ENCODE data around the gene HOXB4.

HOXB4 gene

DNA sequence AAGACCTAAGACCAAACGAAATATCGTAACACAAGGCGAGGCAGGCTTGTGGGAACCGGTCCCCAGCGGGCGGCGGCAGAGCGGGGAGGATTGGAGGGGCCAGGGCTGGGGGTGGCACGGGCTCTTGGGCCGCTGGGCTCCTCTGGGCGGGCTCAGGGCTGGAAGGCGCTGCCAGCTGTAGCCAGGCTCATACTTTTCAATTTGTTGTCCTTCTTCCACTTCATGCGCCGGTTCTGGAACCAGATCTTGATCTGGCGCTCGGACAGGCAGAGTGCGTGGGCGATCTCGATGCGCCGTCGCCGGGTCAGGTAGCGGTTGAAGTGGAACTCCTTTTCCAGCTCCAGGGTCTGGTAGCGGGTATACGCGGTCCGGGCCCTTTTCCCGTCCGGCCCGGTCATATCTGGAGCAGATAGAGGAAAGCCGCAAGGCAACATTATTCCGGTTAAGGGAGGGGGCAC, 13.9 kb upstream of the HOXB4 start:
- Histone ChIP-seq H3K36me3 (ENCODE audit: control insufficient read depth in 2 of 2, insufficient read depth in 2 of 2, low read length in 2 of 2) (no peaks in the 10 kb centered on the region), H3K27me3 (ENCODE audit: control insufficient read depth in 1 of 2, insufficient read depth in 2 of 2, low read length in 2 of 2) (peaks cover 28 to 82% of the 10 kb centered on the region in 2 donors), H3K4me3 (ENCODE audit: low read length in 2 of 2) (peak overlapping the region in 1 of 2 donors; percentile 79), H3K4me1 (ENCODE audit: control insufficient read depth, insufficient read depth, low read length) (peaks cover 46% of the 10 kb centered on the region), H3K27ac (ENCODE audit: low read length) (no peak overlapping the region), H3K9me3 (ENCODE audit: control insufficient read depth in 2 of 2, low read length in 2 of 2) (no peaks in the 10 kb centered on the region), H3K9ac (ENCODE audit: low read length in 2 of 2) (no peak overlapping the region)

DNA sequence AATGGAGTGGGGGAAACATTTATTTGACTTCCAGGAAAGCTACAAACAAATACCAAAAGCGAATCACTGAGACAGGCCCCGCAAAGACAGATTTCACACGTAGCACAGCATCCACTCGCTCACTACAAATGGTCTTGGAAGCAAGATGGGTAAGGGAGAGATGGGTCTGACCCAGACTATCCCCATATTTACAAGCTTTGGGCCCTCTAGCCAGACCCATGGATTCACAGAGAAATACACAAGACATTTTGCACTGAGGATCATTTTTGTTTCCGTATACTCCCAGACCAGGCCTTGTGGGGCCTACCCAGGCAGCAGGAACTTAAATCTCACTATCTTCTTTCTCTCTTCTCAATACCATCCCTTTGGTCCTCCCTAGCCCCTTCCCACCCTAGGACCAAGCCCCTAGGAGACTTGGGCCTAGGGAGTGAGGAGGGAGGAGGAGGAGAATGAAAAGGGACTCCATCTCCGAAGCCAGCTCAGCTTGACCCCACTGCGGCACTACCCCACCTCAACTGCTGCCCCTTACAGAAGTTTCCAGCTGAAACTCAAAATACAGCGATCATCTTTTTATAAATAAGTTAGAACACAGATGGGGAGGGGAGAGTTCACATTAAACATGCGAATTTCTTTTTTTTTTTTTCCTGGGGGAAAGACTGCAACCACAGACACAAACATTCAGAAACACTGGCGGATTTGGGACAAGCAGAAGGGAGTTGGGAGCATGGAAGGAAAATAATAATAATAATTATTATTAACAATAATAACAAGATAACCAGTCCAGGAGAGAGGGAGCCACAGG, 13.3 kb upstream of the HOXB4 start:
- peak overlapping the region in 1 of 2 donors; percentile 79 for H3K4me3 ChIP-seq (ENCODE audit: low read length in 2 of 2)
- H3K9ac ChIP-seq (ENCODE audit: low read length in 2 of 2) = peak overlapping the region in 1 of 2 donors; percentile 55
- H3K9me3 ChIP-seq (ENCODE audit: control insufficient read depth in 2 of 2, low read length in 2 of 2) = no peaks in the 10 kb centered on the region
- peak overlapping the region; percentile 37 for H3K27ac ChIP-seq (ENCODE audit: low read length)
- H3K27me3 ChIP-seq (ENCODE audit: control insufficient read depth in 1 of 2, insufficient read depth in 2 of 2, low read length in 2 of 2) = peaks cover 22 to 75% of the 10 kb centered on the region in 2 donors
- no peaks in the 10 kb centered on the region for H3K36me3 ChIP-seq (ENCODE audit: control insufficient read depth in 2 of 2, insufficient read depth in 2 of 2, low read length in 2 of 2)
- peaks cover 44% of the 10 kb centered on the region for H3K4me1 ChIP-seq (ENCODE audit: control insufficient read depth, insufficient read depth, low read length)

DNA sequence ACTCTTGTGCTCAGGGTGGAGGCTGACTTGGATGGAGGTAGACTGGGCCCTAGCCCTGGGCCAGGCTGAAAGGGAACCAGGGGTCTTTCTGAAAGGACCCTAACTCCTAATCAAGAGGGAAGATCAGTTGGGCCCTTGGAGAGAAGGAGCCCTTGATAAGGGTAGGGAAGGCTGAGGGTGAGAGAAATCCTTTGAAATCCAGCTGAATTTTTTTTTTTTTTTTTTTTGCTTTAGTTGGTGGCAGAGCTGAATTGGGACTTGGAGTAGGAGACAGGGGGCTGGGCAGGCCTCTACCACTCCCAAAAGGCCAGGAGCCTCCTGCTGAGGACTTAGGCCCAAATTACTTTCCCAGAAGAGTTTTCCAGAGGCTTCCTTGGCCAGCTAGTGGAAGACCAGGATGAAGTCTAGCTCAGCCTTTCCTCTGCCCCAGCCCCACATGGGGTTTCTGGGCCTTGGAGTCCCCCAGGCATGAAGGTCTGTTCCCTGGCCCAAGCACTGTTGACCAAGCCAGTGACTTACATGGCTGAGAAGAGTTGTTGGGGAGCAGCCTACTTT, 12.5 kb upstream of the HOXB4 start:
- Histone ChIP-seq H3K4me1 (ENCODE audit: control insufficient read depth, insufficient read depth, low read length) (peaks cover 46% of the 10 kb centered on the region), H3K36me3 (ENCODE audit: control insufficient read depth in 2 of 2, insufficient read depth in 2 of 2, low read length in 2 of 2) (no peaks in the 10 kb centered on the region), H3K9me3 (ENCODE audit: control insufficient read depth in 2 of 2, low read length in 2 of 2) (no peaks in the 10 kb centered on the region), H3K27me3 (ENCODE audit: control insufficient read depth in 1 of 2, insufficient read depth in 2 of 2, low read length in 2 of 2) (peaks cover 15 to 71% of the 10 kb centered on the region in 2 donors), H3K27ac (ENCODE audit: low read length) (peak overlapping the region; percentile 31), H3K9ac (ENCODE audit: low read length in 2 of 2) (peak overlapping the region in 1 of 2 donors; percentile 51), H3K4me3 (ENCODE audit: low read length in 2 of 2) (peak overlapping the region in 1 of 2 donors; percentile 65)

DNA sequence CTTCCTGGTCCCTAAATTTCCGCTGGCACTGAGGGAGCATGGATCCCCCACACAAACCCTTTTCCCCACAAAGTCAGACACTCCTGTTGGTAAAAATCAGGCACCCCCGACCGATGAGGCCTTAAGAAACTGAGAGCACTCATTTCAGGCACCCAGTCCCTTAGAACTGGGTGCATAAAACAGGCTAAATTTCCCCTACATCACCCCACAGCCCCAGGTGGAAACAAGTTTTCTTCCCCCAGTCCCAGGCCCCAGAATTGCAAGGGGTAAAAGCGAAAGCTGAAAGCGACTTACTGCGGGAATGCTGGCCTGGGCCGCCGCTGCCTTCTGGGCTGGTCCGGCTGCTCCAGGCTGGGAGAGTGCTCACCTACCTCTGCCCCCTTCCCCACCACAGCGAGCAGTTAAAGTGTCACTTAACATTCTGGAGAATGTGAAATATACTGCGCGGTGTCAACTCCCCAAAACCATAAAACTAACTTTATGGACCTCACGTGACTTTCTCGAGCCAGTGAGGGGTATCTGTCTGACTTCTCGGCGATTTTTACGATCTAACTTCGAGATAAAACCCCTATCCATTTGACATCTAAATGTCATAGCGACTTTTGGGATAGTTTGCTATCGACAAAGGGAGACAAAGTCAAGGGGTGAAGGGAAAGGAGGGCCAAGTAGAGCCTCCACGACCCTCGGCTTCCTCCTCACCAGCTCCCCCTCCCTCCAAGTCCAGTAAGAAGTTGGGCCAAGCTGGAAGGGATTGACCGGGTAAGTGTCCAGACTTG, 11.9 kb upstream of the HOXB4 start, which contains the start of gene HOXB3:
Gene HOXB3 (minus strand): TSS at position 411 of the 776 bp plus-strand sequence. CDS start 37,767 bp downstream, outside the sequence.
- peak within 1 kb of the TSS; percentile 16 to 65 for H3K4me3 ChIP-seq (ENCODE audit: low read length in 2 of 2)

DNA sequence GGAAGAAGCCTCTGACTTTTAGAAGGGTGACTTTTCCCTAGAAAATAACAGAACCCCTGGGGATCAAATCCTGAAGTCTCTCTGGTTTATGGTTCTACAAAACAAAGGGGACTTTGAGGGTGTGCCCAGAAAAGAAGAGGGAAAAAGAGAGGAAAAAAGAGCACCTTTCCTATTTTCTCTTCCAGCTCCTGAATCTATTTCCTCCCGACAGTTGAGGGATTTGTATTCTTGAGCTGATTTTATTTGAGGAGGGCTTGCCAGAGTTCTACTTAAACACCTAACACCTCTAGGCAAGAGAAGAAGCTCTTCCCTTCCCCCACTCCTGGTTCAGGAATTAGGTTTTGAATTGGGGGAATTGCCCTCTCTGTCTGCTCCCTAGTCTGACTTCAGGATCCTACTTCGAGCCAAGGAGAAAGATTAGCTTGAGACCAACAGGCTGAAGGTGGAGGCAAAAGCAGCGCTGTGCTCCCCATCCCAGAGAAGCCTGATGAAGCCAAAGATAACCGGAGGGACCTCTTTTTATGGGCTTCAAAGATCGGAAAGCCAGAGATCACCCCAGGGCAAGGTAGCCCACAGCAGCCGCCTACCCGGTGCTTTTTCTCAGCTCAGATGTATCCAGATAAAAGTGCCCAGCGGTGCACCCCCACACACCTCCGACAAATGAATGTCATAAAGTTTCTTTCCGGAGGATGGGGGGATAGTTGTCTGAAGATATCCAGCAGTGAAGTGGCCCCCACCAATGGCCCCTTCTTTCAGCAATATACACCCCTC, 11.1 kb upstream of the HOXB4 start:
- peak overlapping the region in 1 of 2 donors; percentile 47 for H3K9ac ChIP-seq (ENCODE audit: low read length in 2 of 2)
- peaks cover 5 to 57% of the 10 kb centered on the region in 2 donors for H3K27me3 ChIP-seq (ENCODE audit: control insufficient read depth in 1 of 2, insufficient read depth in 2 of 2, low read length in 2 of 2)
- H3K4me3 ChIP-seq (ENCODE audit: low read length in 2 of 2) = peak overlapping the region; percentile 16 to 65
- H3K4me1 ChIP-seq (ENCODE audit: control insufficient read depth, insufficient read depth, low read length) = peaks cover 51% of the 10 kb centered on the region
- peak overlapping the region; percentile 31 for H3K27ac ChIP-seq (ENCODE audit: low read length)
- H3K9me3 ChIP-seq (ENCODE audit: control insufficient read depth in 2 of 2, low read length in 2 of 2) = no peaks in the 10 kb centered on the region
- no peaks in the 10 kb centered on the region for H3K36me3 ChIP-seq (ENCODE audit: control insufficient read depth in 2 of 2, insufficient read depth in 2 of 2, low read length in 2 of 2)

More for the DNA sequence above, 11.9 kb upstream of the HOXB4 start, which contains the start of gene HOXB3:
- Histone ChIP-seq H3K27me3 (ENCODE audit: control insufficient read depth in 1 of 2, insufficient read depth in 2 of 2, low read length in 2 of 2) (peaks cover 10 to 65% of the 10 kb centered on the region in 2 donors), H3K9ac (ENCODE audit: low read length in 2 of 2) (peak within 1 kb of the TSS in 1 of 2 donors; percentile 51), H3K27ac (ENCODE audit: low read length) (peak within 1 kb of the TSS; percentile 37), H3K36me3 (ENCODE audit: control insufficient read depth in 2 of 2, insufficient read depth in 2 of 2, low read length in 2 of 2) (no peaks in the 10 kb centered on the region), H3K9me3 (ENCODE audit: control insufficient read depth in 2 of 2, low read length in 2 of 2) (no peaks in the 10 kb centered on the region), H3K4me1 (ENCODE audit: control insufficient read depth, insufficient read depth, low read length) (peaks cover 50% of the 10 kb centered on the region)

DNA sequence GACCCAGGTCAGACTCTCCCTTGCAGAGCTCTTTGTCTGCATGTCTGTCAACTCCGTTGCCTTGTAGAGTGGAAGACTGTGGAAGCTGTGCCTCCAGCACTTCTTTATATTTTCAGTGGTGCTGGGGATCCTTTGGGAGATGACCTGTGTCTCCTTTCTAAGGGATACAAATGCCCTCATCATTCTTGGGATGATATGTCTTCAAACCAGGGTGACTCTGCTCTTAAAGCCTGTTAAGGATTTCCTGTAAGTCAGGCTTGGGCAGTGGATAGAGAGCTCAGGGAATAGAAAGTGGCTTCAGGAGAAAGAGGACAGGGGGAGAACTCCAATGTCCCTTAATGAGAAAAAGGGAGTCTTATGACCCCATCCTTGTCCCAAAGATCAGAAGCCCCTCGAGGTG, 10.4 kb upstream of the HOXB4 start:
- no peaks in the 10 kb centered on the region for H3K36me3 ChIP-seq (ENCODE audit: control insufficient read depth in 2 of 2, insufficient read depth in 2 of 2, low read length in 2 of 2)
- no peak overlapping the region for H3K27ac ChIP-seq (ENCODE audit: low read length)
- H3K27me3 ChIP-seq (ENCODE audit: control insufficient read depth in 1 of 2, insufficient read depth in 2 of 2, low read length in 2 of 2) = peaks cover 5 to 55% of the 10 kb centered on the region in 2 donors
- H3K9me3 ChIP-seq (ENCODE audit: control insufficient read depth in 2 of 2, low read length in 2 of 2) = no peaks in the 10 kb centered on the region
- peak overlapping the region in 1 of 2 donors; percentile 49 for H3K4me3 ChIP-seq (ENCODE audit: low read length in 2 of 2)
- peaks cover 53% of the 10 kb centered on the region for H3K4me1 ChIP-seq (ENCODE audit: control insufficient read depth, insufficient read depth, low read length)
- peak overlapping the region in 1 of 2 donors; percentile 22 for H3K9ac ChIP-seq (ENCODE audit: low read length in 2 of 2)

DNA sequence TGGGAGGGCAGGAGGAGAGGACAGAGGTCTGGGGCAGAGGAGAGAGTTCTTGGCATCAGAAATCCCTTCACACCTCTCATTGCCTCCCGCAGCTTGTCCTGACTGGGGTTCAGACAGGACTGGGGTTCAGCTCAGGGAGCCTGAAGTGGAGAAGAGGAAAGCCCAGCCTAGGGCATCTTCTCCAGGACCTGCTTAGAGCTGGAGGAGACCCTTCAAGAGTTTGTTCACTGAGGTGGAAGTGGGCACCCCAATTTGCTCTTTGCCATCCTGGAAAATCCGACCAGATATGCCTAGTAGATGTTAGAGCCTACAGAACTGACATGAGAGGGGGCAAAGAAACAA, 9.9 kb upstream of the HOXB4 start:
- peak overlapping the region; percentile 85 for H3K27ac ChIP-seq (ENCODE audit: low read length)
- H3K4me3 ChIP-seq (ENCODE audit: low read length in 2 of 2) = peak overlapping the region in 1 of 2 donors; percentile 49
- peaks cover 53% of the 10 kb centered on the region for H3K4me1 ChIP-seq (ENCODE audit: control insufficient read depth, insufficient read depth, low read length)
- H3K9me3 ChIP-seq (ENCODE audit: control insufficient read depth in 2 of 2, low read length in 2 of 2) = no peaks in the 10 kb centered on the region
- H3K36me3 ChIP-seq (ENCODE audit: control insufficient read depth in 2 of 2, insufficient read depth in 2 of 2, low read length in 2 of 2) = no peaks in the 10 kb centered on the region
- H3K9ac ChIP-seq (ENCODE audit: low read length in 2 of 2) = peak overlapping the region in 1 of 2 donors; percentile 21
- H3K27me3 ChIP-seq (ENCODE audit: control insufficient read depth in 1 of 2, insufficient read depth in 2 of 2, low read length in 2 of 2) = peaks cover 2 to 53% of the 10 kb centered on the region in 2 donors

DNA sequence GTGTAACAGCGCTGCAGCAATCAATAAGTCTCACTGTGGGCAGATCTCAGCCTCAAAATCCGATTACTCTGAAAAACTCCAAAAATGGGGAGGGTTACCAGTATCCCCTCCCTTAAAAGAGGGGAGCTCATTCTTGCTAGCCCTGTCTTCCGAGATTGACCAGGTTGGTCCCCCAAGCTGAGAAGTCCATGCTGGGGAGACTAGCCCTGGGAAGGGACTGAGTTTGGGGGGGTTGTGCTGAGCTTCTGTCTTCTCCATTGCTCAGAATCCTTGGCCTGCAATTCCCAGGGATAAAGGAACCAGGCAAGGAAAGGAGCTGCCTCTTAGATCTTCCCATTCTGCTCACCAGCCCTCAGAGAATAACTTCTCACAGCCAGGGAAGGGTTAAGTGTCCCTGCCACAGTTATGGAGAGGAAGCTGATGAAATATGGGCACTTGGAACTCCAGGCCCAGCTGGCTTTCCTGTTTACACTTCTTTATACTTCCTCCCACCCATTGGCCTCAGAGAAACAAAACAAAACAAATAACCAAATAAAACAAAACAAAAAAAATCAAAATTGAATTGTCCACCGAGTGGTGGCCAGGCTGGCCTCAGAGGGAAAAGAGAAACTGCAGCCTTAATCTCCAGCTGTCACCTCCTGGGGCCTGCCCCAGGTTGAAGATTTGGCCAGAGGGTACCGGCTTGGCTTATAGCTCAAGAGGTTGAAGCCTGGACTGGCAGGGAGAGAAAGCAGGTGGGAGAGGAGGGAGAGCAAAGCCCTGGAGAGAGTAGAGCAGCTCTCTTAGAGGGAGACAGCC, 9.3 kb upstream of the HOXB4 start:
- H3K27me3 ChIP-seq (ENCODE audit: control insufficient read depth in 1 of 2, insufficient read depth in 2 of 2, low read length in 2 of 2) = peaks cover 2 to 55% of the 10 kb centered on the region in 2 donors
- peak overlapping the region in 1 of 2 donors; percentile 21 for H3K9ac ChIP-seq (ENCODE audit: low read length in 2 of 2)
- peaks cover 53% of the 10 kb centered on the region for H3K4me1 ChIP-seq (ENCODE audit: control insufficient read depth, insufficient read depth, low read length)
- peak overlapping the region; percentile 85 for H3K27ac ChIP-seq (ENCODE audit: low read length)
- peak overlapping the region in 1 of 2 donors; percentile 97 for H3K4me3 ChIP-seq (ENCODE audit: low read length in 2 of 2)
- H3K9me3 ChIP-seq (ENCODE audit: control insufficient read depth in 2 of 2, low read length in 2 of 2) = no peaks in the 10 kb centered on the region
- H3K36me3 ChIP-seq (ENCODE audit: control insufficient read depth in 2 of 2, insufficient read depth in 2 of 2, low read length in 2 of 2) = no peaks in the 10 kb centered on the region

DNA sequence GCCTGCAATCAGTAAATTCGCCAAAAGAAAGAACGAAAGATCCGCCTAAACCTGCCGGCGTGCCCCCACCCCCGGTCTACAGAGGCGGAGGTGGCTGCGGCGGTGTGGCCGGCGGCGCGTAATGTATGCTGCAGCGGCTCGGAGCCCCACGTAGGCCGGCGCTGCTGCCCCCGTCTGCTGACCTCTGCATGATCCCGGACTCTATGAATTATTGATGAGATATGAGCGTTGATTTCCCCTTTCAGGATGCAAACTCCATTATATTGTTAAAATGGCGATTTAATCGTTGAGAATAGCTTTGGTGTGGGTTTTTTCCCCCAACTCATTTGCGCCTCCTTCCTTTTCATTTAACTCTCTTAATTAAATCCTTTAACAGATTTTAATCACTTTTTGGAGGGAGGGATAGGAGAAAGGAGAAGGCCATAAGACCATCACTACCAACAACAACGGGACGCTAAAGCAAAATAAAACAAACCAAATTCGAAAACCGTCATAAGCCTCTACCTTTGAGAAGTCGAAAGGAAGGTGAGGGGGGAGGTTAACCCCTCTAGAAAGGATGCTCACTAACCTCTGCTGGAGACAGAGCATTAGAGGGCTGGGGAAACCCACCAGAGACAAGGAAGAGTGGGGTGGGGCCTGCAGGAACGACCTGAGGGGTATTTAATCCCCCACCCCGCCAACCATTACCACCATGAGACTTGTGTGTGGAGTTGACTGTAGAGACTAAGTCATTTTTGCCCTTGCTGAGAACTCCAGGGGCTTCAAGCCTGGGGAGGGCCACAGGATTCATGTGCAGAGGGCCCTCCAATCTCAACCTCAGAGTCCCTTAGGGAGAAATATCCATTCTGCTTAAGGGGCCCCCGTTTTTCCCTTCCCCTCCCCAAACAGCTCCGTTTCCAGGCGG, 8.5 kb upstream of the HOXB4 start:
- Histone ChIP-seq H3K9me3 (ENCODE audit: control insufficient read depth in 2 of 2, low read length in 2 of 2) (no peaks in the 10 kb centered on the region), H3K27me3 (ENCODE audit: control insufficient read depth in 1 of 2, insufficient read depth in 2 of 2, low read length in 2 of 2) (peaks cover 2 to 55% of the 10 kb centered on the region in 2 donors), H3K27ac (ENCODE audit: low read length) (peak overlapping the region; percentile 85), H3K9ac (ENCODE audit: low read length in 2 of 2) (peak overlapping the region in 1 of 2 donors; percentile 81), H3K4me3 (ENCODE audit: low read length in 2 of 2) (peak overlapping the region; percentile 88 to 97), H3K36me3 (ENCODE audit: control insufficient read depth in 2 of 2, insufficient read depth in 2 of 2, low read length in 2 of 2) (no peaks in the 10 kb centered on the region), H3K4me1 (ENCODE audit: control insufficient read depth, insufficient read depth, low read length) (peaks cover 50% of the 10 kb centered on the region)

Data from stomach smooth muscle (tissue), 2 donors.